T-cell (primary cell): ENCODE results near the gene ZGRF1. TPM values are rescaled to one million over a fixed set of nuclear protein-coding genes. Genes with fewer than 3 reads are reported as not detected.

Experiments used
- ATAC-seq, 4 experiments: fragments of 200-7000 bp in 3 of 4; fragments of 150-1000 bp in 1 of 4; cut with Tn5 transposase; replicated peaks in 1 of 4; 1 replicate in 3 of 4; 2 replicates in 1 of 4; pipeline ENCODE4 v1.10.0; 2021; ENCODE audit warnings: moderate library complexity in 3 of 4, mild to moderate bottlenecking in 2 of 4, moderate number of reproducible peaks in 1 of 4
- CTCF ChIA-PET, 2 donors: fragments of 300-600 bp; sonication (Branson Sonifier 250); formaldehyde crosslinking; loops; one replicate each; lab custom pipeline; 2022; ENCODE audit warnings: antibody characterized with exemption in 2 of 2; lab: Charles Lee
- POLR2A ChIA-PET, 2 donors: fragments of 300-600 bp; sonication (Branson Sonifier 250); formaldehyde crosslinking; loops; one replicate each; lab custom pipeline; 2022; ENCODE audit warnings: antibody characterized with exemption in 2 of 2; lab: Charles Lee
- DNase-seq, 35 experiments: peaks; one replicate each; pipeline versions ENCODE4 v3.0.0 to v3.0.0-alpha.2; 2013 to 2023
- H3K27ac ChIP-seq: one replicate; pipeline ENCODE4 v1.5.1; 2013; ENCODE audit warnings: low read length
- H3K27me3 ChIP-seq, 2 experiments: replicated peaks in 1 of 2; 1 replicate in 1 of 2; 2 replicates in 1 of 2; pipeline versions ENCODE4 v1.6.1 to v1.7.0; 2013; ENCODE audit warnings: low read length in 1 of 2, mixed read lengths in 1 of 2; ENCODE audit not compliant: control insufficient read depth in 2 of 2, insufficient read depth in 2 of 2; ENCODE audit errors: extremely low read depth in 1 of 2
- H3K36me3 ChIP-seq, 2 donors: 1 replicate in 1 of 2; 2 replicates in 1 of 2; pipeline versions ENCODE4 v1.6.1 to v1.7.0; 2013; ENCODE audit warnings: low read length in 1 of 2; ENCODE audit not compliant: control insufficient read depth in 2 of 2, insufficient read depth in 1 of 2; ENCODE audit errors: extremely low read depth in 1 of 2
- H3K4me1 ChIP-seq, 2 experiments: 1 replicate in 1 of 2; 2 replicates in 1 of 2; pipeline versions ENCODE4 v1.6.1 to v1.7.0; 2013; ENCODE audit warnings: low read length in 2 of 2, mixed read lengths in 1 of 2; ENCODE audit not compliant: insufficient read depth in 2 of 2, control insufficient read depth in 1 of 2; ENCODE audit errors: extremely low read depth in 1 of 2
- H3K4me3 ChIP-seq, 2 donors: 1 replicate in 1 of 2; 2 replicates in 1 of 2; pipeline versions ENCODE4 v1.5.1 to v1.7.0; 2013; ENCODE audit warnings: mild to moderate bottlenecking in 2 of 2, low read length in 1 of 2, moderate library complexity in 1 of 2; ENCODE audit not compliant: control insufficient read depth in 1 of 2; ENCODE audit errors: extremely low read depth in 1 of 2
- H3K9me3 ChIP-seq: 2 replicates; pipeline ENCODE4 v1.7.0; 2013
- H3K27ac Mint-ChIP-seq, 2 donors: one replicate each; pipeline ENCODE4 v1.8.0; 2020 to 2021; ENCODE audit warnings: mild to moderate bottlenecking in 2 of 2, mixed read lengths in 2 of 2
- H3K27me3 Mint-ChIP-seq, 2 donors: one replicate each; pipeline ENCODE4 v1.8.0; 2021 to 2022; ENCODE audit warnings: mixed read lengths in 2 of 2
- H3K36me3 Mint-ChIP-seq: one replicate; pipeline ENCODE4 v1.8.0; 2021; ENCODE audit warnings: mixed read lengths
- H3K4me1 Mint-ChIP-seq, 3 donors: one replicate each; pipeline ENCODE4 v1.8.0; 2020 to 2022; ENCODE audit warnings: mixed read lengths in 3 of 3, mild to moderate bottlenecking in 1 of 3
- H3K4me3 Mint-ChIP-seq, 3 donors: one replicate each; pipeline ENCODE4 v1.8.0; 2020 to 2022; ENCODE audit warnings: mild to moderate bottlenecking in 3 of 3, mixed read lengths in 3 of 3, moderate library complexity in 3 of 3
- H3K9me3 Mint-ChIP-seq, 3 donors: one replicate each; pipeline ENCODE4 v1.8.0; 2020 to 2022; ENCODE audit warnings: mixed read lengths in 3 of 3
- WGBS: methylation state at CpG from one replicate; pipeline ENCODE4 v1.1.5; 2013; ENCODE audit warnings: missing lambda C conversion rate; ENCODE audit not compliant: insufficient coverage; 5-methylcytosine and 5-hydroxymethylcytosine counted together
- total RNA-seq, 35 experiments: library from RNA in 6 of 35; stranded (reverse) in 6 of 35; fragments of 120-200 nt in 1 of 35; gene quantifications; one replicate each; pipeline versions ENCODE4 v1.2.1 to v1.2.4 and lab custom pipeline; 2013 to 2026

The ZGRF1 gene
- total RNA-seq, 5 donors from 2014 or later (not counting 1 experiment from before 2014, with no cell fraction given), result 7.0 to 11.1 (median 7.9) TPM

DNA sequence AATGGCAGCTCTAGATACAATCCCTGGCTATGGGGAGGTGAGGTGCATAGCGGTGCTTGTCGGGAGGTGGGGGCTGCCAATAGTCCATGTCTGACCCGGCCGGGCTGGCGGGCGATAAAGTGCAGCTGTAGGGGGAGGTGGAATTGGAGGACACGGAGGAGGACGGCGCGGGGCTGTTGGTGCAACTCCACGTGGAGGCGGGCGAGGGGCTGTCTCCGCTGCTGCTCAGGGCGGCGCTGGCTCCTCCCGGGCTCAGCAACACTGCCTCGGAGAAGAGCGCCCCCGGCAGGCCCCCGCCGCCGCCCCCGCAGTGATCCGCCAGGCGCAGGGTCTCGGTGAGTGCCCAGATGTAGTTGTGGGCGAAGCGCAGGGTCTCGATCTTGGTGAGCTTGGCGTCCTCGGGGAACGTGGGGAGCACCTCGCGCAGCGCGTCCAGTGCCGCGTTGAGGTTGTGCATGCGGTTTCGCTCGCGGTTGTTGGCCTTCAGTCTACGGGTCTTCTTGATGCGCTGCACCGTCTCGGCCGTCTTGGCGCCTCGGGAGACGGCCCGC is 122.0 kb downstream of the ZGRF1 start:
- peaks cover 85% of the 10 kb centered on the region in 2 donors for H3K27me3 Mint-ChIP-seq
- Histone ChIP-seq H3K27me3 (peaks cover 44 to 59% of the 10 kb centered on the region in 2 experiments), H3K4me3 (peak overlapping the region; percentile 28 to 82), H3K27ac (no peak overlapping the region), H3K4me1 (peaks cover 36 to 54% of the 10 kb centered on the region in 2 experiments), H3K36me3 (no peaks in the 10 kb centered on the region), H3K9me3 (no peaks in the 10 kb centered on the region)
- DNase-seq, result no peak
- ChIA-PET POLR2A (no interaction called here), CTCF (no interaction called here)
- peak in 1 of 4 experiments; percentile 8 for ATAC-seq
- peaks cover 51 to 68% (median 60%) of the 10 kb centered on the region in 3 donors for H3K4me1 Mint-ChIP-seq
- H3K4me3 Mint-ChIP-seq, result peak overlapping the region; percentile 61 to 84 (median 72)
- H3K36me3 Mint-ChIP-seq, result no peaks in the 10 kb centered on the region
- WGBS, result 6% methylated on average over 51 of the region's 52 CpGs
- H3K27ac Mint-ChIP-seq, result peak overlapping the region in 1 of 2 donors; percentile 18
- peaks cover 0 to 3% (median 0%) of the 10 kb centered on the region in 3 donors for H3K9me3 Mint-ChIP-seq

DNA sequence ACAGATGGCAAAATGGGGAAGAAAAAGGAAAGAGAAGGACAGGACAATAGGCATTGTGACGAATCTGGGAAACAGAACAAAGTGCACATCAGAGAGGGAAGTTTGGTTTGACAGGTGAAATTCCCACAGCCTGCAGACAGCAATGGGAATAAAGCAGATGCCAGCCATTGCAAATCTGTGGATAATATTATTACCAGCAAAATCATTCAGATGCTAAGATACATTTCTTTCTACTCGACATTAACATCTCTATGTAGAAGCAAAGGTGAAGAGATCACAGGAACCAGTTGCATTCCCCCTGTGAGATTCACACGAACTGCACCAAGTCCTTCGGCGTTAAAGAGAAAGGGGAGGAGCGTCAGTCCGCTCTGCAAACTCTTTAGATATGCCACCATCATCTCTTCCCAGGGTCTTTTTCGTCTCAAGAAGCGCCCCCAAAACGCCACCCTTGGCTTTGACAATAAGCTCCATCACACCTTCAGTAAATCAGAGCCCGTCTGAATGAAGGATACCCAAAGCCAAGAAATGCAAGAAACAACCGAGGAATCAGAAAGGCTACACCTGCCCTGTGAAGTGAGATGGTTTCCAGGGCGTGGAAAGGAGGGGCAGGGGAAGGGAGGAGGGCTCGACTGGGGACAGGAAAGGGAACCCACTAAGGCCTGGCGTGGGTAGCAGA is 122.6 kb downstream of the ZGRF1 start:
- H3K9me3 Mint-ChIP-seq, result no peaks in the 10 kb centered on the region
- peak overlapping the region in 1 of 2 donors; percentile 82 for H3K4me3 ChIP-seq
- DNase-seq (no peak), ATAC-seq (no peak)
- peaks cover 57 to 73% (median 66%) of the 10 kb centered on the region in 3 donors for H3K4me1 Mint-ChIP-seq
- no peaks in the 10 kb centered on the region for H3K36me3 Mint-ChIP-seq
- no peaks in the 10 kb centered on the region for H3K9me3 ChIP-seq
- peak overlapping the region; percentile 61 to 84 (median 72) for H3K4me3 Mint-ChIP-seq
- CTCF ChIA-PET, result no interaction called here
- peaks cover 85 to 86% of the 10 kb centered on the region in 2 donors for H3K27me3 Mint-ChIP-seq
- no peak overlapping the region for H3K27ac ChIP-seq
- H3K27me3 ChIP-seq, result peaks cover 47 to 65% of the 10 kb centered on the region in 2 experiments
- POLR2A ChIA-PET, result no interaction called here
- WGBS, result 0% methylated on average over 3 of the region's 15 CpGs
- no peaks in the 10 kb centered on the region for H3K36me3 ChIP-seq
- H3K27ac Mint-ChIP-seq, result peak overlapping the region in 1 of 2 donors; percentile 18
- peaks cover 40 to 60% of the 10 kb centered on the region in 2 experiments for H3K4me1 ChIP-seq

DNA sequence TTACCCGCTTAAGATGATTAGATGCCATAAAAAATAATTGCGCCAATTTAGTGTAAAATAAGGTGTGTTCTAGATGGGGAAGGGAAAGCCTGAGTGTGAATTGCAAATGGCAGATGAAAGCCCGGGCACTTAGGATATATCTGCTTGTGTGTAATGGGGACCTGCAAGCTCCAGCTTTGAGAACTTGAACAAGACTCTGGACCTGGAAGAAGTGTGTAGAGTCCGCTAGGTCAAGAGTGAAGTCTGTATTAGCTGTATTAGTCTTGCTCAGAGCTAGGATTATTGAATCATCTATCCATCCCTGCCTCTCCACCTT is 124.9 kb downstream of the ZGRF1 start:
- 63% methylated on average over 3 of the region's 4 CpGs for WGBS
- DNase-seq (no peak), ATAC-seq (no peak)
- Mint-ChIP-seq H3K36me3 (peaks cover 2% of the 10 kb centered on the region), H3K9me3 (no peaks in the 10 kb centered on the region), H3K4me1 (peaks cover 45 to 63% (median 52%) of the 10 kb centered on the region in 3 donors), H3K27ac (no peak overlapping the region), H3K4me3 (peak overlapping the region in 1 of 3 donors; percentile 68), H3K27me3 (peaks cover 78 to 83% of the 10 kb centered on the region in 2 donors)
- H3K4me1 ChIP-seq, result peaks cover 26 to 53% of the 10 kb centered on the region in 2 experiments
- ChIA-PET POLR2A (no interaction called here), CTCF (interaction anchor here (0.8 to 1.2 kb wide), 2 partner anchors 9 to 11 kb away, joined by 3 read pairs; no protein-coding TSS in a partner anchor)
- H3K36me3 ChIP-seq, result no peaks in the 10 kb centered on the region
- H3K4me3 ChIP-seq, result peak overlapping the region in 1 of 2 donors; percentile 74
- no peaks in the 10 kb centered on the region for H3K9me3 ChIP-seq
- peaks cover 35 to 66% of the 10 kb centered on the region in 2 experiments for H3K27me3 ChIP-seq
- H3K27ac ChIP-seq, result no peak overlapping the region

GRCh38 chr4:112511093-112511802 is 125.5 kb downstream of the ZGRF1 start:
- peak overlapping the region; percentile 28 to 68 (median 52) for H3K4me3 Mint-ChIP-seq

GRCh38 chr4:112510291-112511092 is 126.2 kb downstream of the ZGRF1 start:
- peaks cover 2% of the 10 kb centered on the region for H3K36me3 Mint-ChIP-seq
- WGBS, result 12% methylated on average over 25 of the region's 34 CpGs
- Histone ChIP-seq H3K9me3 (no peaks in the 10 kb centered on the region), H3K27ac (no peak overlapping the region), H3K4me3 (peak overlapping the region in 1 of 2 donors; percentile 74), H3K4me1 (peaks cover 25 to 40% of the 10 kb centered on the region in 2 experiments), H3K36me3 (no peaks in the 10 kb centered on the region), H3K27me3 (peaks cover 38 to 60% of the 10 kb centered on the region in 2 experiments)
- no peaks in the 10 kb centered on the region for H3K9me3 Mint-ChIP-seq
- H3K4me3 Mint-ChIP-seq, result peak overlapping the region; percentile 34 to 68 (median 45)
- peaks cover 40 to 52% (median 44%) of the 10 kb centered on the region in 3 donors for H3K4me1 Mint-ChIP-seq
- ChIA-PET CTCF (interaction anchor here in 1 of 2 donors (1.3 kb wide), 1 partner anchor 12 kb away, joined by 3 read pairs; no protein-coding TSS in a partner anchor), POLR2A (interaction anchor here in 1 of 2 donors (0.5 kb wide), 1 partner anchor 825 kb away, joined by 6 read pairs; no protein-coding TSS in a partner anchor)
- peaks cover 78 to 87% of the 10 kb centered on the region in 2 donors for H3K27me3 Mint-ChIP-seq
- H3K27ac Mint-ChIP-seq, result no peak overlapping the region
- ATAC-seq (peak in 1 of 4 experiments; percentile 38), DNase-seq (peak in 1 of 35 experiments; percentile 45)

More at GRCh38 chr4:112511093-112511802, 125.5 kb downstream of the ZGRF1 start:
- CTCF ChIA-PET, result interaction anchor here in 1 of 2 donors (1.3 kb wide), 1 partner anchor 12 kb away, joined by 3 read pairs; no protein-coding TSS in a partner anchor
- no peak overlapping the region for H3K27ac ChIP-seq
- peaks cover 2% of the 10 kb centered on the region for H3K36me3 Mint-ChIP-seq
- peaks cover 36 to 64% of the 10 kb centered on the region in 2 experiments for H3K27me3 ChIP-seq
- H3K4me1 Mint-ChIP-seq, result peaks cover 42 to 58% (median 48%) of the 10 kb centered on the region in 3 donors
- H3K9me3 ChIP-seq, result no peaks in the 10 kb centered on the region
- POLR2A ChIA-PET, result no interaction called here
- WGBS, result 15% methylated on average over 25 of the region's 40 CpGs
- peaks cover 78 to 85% of the 10 kb centered on the region in 2 donors for H3K27me3 Mint-ChIP-seq
- no peaks in the 10 kb centered on the region for H3K9me3 Mint-ChIP-seq
- peaks cover 25 to 48% of the 10 kb centered on the region in 2 experiments for H3K4me1 ChIP-seq
- H3K36me3 ChIP-seq, result no peaks in the 10 kb centered on the region
- no peak for ATAC-seq
- no peak for DNase-seq
- peak overlapping the region in 1 of 2 donors; percentile 74 for H3K4me3 ChIP-seq
- H3K27ac Mint-ChIP-seq, result peak overlapping the region in 1 of 2 donors; percentile 16
